Type B pancreatic cell (in vitro differentiated cells): ENCODE measurements around the gene NCLN. TPM values are rescaled to one million over a fixed set of nuclear protein-coding genes. Genes with fewer than 3 reads are reported as not detected.
"Not testable (repeated sequence)": the region's sequence is repeated elsewhere in the genome, so short reads cannot be mapped to it uniquely, and the experiment has no call there.

Source experiments
- DNase-seq: peaks from one replicate; pipeline ENCODE4 v3.0.0; 2021; ENCODE audit warnings: mixed read lengths; ENCODE audit not compliant: unreplicated experiment; ENCODE audit errors: extremely low spot score
- H3K27ac Mint-ChIP-seq: 2 replicates; pipeline ENCODE4 v1.8.0; 2021; ENCODE audit warnings: mild to moderate bottlenecking, mixed read lengths
- H3K27me3 Mint-ChIP-seq: 2 replicates; pipeline ENCODE4 v1.8.0; 2021; ENCODE audit warnings: mixed read lengths
- H3K36me3 Mint-ChIP-seq: 2 replicates; pipeline ENCODE4 v1.8.0; 2021; ENCODE audit warnings: mixed read lengths
- H3K4me1 Mint-ChIP-seq: one replicate; pipeline ENCODE4 v1.8.0; 2021; ENCODE audit warnings: mixed read lengths; ENCODE audit not compliant: unreplicated experiment
- H3K4me3 Mint-ChIP-seq: 2 replicates; pipeline ENCODE4 v1.8.0; 2021; ENCODE audit warnings: mild to moderate bottlenecking, mixed read lengths
- H3K9me3 Mint-ChIP-seq: 2 replicates; pipeline ENCODE4 v1.8.0; 2021; ENCODE audit warnings: mixed read lengths
- total RNA-seq: library from RNA; stranded (reverse); gene quantifications from 2 replicates; pipeline ENCODE4 v1.2.1, GENCODE V29; 2021; ENCODE audit warnings: low replicate concordance
- TF ChIP-seq, protein P1 (sequence below): fragments of 200-600 bp; sonication (generic); conservative IDR thresholded peaks from 2 replicates; pipeline ENCODE4 v1.5.0; 2021; ENCODE audit warnings: antibody characterized with exemption, mild to moderate bottlenecking

NCLN gene
- total RNA-seq, 1 donor from 2014 or later, result 65.8 TPM

GRCh38 chr19:3188627-3189596, 3.2 kb downstream of the NCLN start:
- Mint-ChIP-seq H3K4me3 (peak overlapping the region; percentile 63), H3K36me3 (no peaks in the 10 kb centered on the region), H3K4me1 (peaks cover 8% of the 10 kb centered on the region), H3K9me3 (no peaks in the 10 kb centered on the region), H3K27me3 (no peaks in the 10 kb centered on the region), H3K27ac (no peak overlapping the region)
- no peak for DNase-seq
- TF ChIP-seq, protein P1, sequence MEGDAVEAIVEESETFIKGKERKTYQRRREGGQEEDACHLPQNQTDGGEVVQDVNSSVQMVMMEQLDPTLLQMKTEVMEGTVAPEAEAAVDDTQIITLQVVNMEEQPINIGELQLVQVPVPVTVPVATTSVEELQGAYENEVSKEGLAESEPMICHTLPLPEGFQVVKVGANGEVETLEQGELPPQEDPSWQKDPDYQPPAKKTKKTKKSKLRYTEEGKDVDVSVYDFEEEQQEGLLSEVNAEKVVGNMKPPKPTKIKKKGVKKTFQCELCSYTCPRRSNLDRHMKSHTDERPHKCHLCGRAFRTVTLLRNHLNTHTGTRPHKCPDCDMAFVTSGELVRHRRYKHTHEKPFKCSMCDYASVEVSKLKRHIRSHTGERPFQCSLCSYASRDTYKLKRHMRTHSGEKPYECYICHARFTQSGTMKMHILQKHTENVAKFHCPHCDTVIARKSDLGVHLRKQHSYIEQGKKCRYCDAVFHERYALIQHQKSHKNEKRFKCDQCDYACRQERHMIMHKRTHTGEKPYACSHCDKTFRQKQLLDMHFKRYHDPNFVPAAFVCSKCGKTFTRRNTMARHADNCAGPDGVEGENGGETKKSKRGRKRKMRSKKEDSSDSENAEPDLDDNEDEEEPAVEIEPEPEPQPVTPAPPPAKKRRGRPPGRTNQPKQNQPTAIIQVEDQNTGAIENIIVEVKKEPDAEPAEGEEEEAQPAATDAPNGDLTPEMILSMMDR, result no peak

DNA sequence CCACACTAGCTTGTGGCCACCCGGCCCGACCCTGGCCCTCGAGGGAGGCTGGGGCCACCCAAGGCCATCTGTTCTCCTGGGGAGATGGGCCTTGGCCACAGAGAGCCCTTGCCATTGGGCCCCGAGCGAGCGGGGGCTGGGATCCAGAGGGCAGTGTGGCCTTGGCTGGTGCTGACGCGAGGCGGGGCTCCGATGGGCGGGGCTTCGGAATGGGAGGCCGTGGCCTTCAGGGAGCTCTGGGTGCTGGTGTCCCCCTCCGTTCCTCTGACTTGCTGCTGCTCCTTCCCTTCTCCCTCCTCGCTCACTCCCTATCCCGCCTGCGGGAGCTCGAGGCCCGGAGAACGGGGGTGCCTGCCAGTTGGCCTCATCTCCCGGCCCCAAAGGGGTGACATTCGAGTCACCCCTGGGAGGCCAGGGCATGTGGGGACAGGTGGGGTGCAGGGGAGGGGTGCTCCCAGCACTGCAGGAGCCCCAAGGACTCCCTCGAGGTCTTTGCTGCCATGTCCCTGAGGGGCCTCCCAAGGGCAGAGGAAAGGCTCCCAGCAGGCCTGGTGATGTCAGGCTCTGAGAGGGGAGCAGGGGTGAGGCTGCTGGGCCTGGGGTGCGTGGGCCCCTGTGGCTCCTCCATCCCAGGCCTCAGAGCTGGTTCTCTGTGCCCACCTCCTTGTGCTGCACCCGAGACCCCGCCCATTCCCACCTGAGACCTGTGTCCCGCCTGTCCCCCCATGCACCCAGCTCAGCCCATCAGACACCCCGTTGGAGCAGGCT, 4.2 kb downstream of the NCLN start:
- Mint-ChIP-seq H3K27me3 (no peaks in the 10 kb centered on the region), H3K4me1 (peaks cover 8% of the 10 kb centered on the region), H3K36me3 (peaks cover 5% of the 10 kb centered on the region), H3K4me3 (no peak overlapping the region), H3K9me3 (no peaks in the 10 kb centered on the region), H3K27ac (no peak overlapping the region)
- DNase-seq, result no peak
- TF ChIP-seq, protein P1, result no peak

DNA sequence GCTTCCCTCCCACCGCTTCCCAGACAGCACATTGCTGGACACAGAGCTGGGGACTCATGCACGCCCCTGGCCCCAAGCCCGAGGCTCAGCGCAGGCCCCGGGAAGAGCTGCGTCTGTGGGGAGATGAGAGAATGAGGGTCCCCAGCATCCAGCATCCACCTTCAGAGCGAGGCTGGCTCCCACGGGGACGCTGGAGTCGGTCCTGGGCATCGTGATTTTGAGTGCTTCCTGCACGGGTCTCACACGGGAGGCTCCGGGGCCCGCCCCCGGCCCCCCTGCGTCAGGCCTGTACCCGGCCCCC, 4.7 kb downstream of the NCLN start:
- Mint-ChIP-seq H3K4me3 (no peak overlapping the region), H3K4me1 (peaks cover 8% of the 10 kb centered on the region), H3K9me3 (no peaks in the 10 kb centered on the region), H3K36me3 (peaks cover 5% of the 10 kb centered on the region), H3K27ac (no peak overlapping the region), H3K27me3 (no peaks in the 10 kb centered on the region)
- TF ChIP-seq, protein P1, result no peak
- DNase-seq, result no peak

DNA sequence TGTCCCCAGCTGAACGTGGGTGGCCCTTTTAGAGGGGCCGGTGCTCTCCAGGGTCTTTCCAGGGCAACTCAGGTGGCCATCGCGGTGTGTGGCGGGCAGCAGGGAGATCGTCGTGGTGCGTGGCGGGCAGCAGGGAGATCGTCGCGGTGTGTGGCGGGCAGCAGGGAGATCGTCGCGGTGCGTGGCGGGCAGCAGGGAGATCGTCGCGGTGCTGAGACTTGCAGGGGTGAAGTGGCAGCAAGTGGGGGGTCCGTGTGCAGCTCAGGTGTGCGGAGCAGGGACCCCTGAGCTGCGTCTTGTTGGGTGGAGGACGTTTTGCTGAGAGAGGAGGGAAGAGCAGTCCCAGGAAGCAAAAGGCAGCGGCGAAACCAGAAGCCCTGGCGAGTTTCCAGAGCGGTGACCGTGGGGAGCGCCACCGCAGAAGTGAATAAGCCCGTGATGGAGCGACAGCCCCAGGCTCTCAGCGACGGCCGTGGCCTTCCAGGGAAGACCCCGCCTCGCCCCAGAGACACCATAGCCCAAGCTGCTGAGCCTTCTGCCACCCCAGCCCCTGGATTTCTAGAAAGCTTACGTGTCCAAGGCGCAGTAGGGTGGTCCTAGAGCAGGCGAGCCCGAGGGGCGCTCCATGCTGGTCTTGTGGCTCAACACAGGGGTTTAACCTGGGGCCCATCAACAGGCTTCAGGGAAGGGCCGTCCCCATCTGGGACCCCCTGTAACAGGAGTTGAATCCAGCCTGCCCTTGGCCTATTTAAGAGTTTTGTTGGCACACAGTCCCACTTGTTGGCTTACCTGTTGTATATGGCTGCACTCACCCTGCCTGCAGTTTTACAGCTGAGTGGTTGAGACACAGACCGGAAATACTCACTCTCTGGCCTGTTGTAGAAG, 5.4 kb downstream of the NCLN start:
- peak overlapping the region; percentile 50 for H3K27ac Mint-ChIP-seq

GRCh38 chr19:3191806-3192104, 6.0 kb downstream of the NCLN start:
- H3K4me3 Mint-ChIP-seq, H3K36me3 Mint-ChIP-seq, H3K9me3 Mint-ChIP-seq, H3K4me1 Mint-ChIP-seq, DNase-seq, H3K27me3 Mint-ChIP-seq, H3K27ac Mint-ChIP-seq: not testable (repeated sequence)

More for the DNA sequence above, 5.4 kb downstream of the NCLN start:
- Mint-ChIP-seq H3K4me1 (peaks cover 8% of the 10 kb centered on the region), H3K4me3 (no peak overlapping the region), H3K27me3 (no peaks in the 10 kb centered on the region), H3K9me3 (no peaks in the 10 kb centered on the region), H3K36me3 (peaks cover 5% of the 10 kb centered on the region)
- DNase-seq, result no peak
- TF ChIP-seq, protein P1, result no peak
